HCT116 (cell line): ENCODE results near the gene AKIRIN2. TPM values are rescaled to one million over a fixed set of nuclear protein-coding genes. Genes with fewer than 3 reads are reported as not detected.

ENCODE experiments used
- ATAC-seq: fragments of 200-7000 bp; cut with Tn5 transposase; 2 replicates; pipeline ENCODE4 v1.9.1; 2020; ENCODE audit warnings: mild to moderate bottlenecking, moderate library complexity
- BruUV-seq: library from RNA; stranded (reverse); fragments of 400-500 nt; replicated peaks from 2 replicates; lab custom pipeline; 2021; lab: Mats Ljungman, UMichigan
- CTCF ChIA-PET: fragments of 300-600 bp; sonication (Branson Sonifier 250); formaldehyde crosslinking; loops from one replicate; lab custom pipeline; 2021; ENCODE audit warnings: antibody characterized with exemption; lab: Charles Lee
- POLR2A ChIA-PET: fragments of 300-600, 350-600 bp; sonication (Branson Sonifier 250); formaldehyde crosslinking; loops from one replicate; lab custom pipeline; 2021; ENCODE audit warnings: antibody characterized with exemption; lab: Charles Lee
- RAD21 ChIA-PET, 2 experiments: fragments of 300-600 bp; sonication (Branson Sonifier 250); formaldehyde crosslinking; loops; one replicate each; lab custom pipeline; 2023; ENCODE audit warnings: low total read pairs in 2 of 2; ENCODE audit not compliant: uncharacterized antibody in 2 of 2, unreplicated experiment in 2 of 2, low non-redundant PET in 1 of 2; lab: Charles Lee
- DNase-seq: peaks from one replicate; pipeline ENCODE4 v3.0.0-alpha.2; 2010; ENCODE audit warnings: low read depth, low spot score
- H2AFZ ChIP-seq: fragments of 200-600 bp; shearing (Covaris generic), sonication (generic); 2 replicates; pipeline ENCODE4 v1.6.1; 2017; ENCODE audit warnings: low read depth, mixed run types, mixed read lengths, antibody characterized with exemption, low read length; ENCODE audit not compliant: poor library complexity, severe bottlenecking
- H3K27ac ChIP-seq: 2 replicates; pipeline ENCODE4 v1.5.1; 2012; ENCODE audit warnings: low read depth, low read length
- H3K27me3 ChIP-seq: fragments of 200-600 bp; sonication (generic); 2 replicates; pipeline ENCODE4 v1.6.1; 2016; ENCODE audit warnings: mixed run types, low read length, mixed read lengths; ENCODE audit not compliant: insufficient read depth
- H3K36me3 ChIP-seq, 2 experiments: fragments of 200-500 bp in 1 of 2; fragments of 200-600 bp in 1 of 2; sonication (Bioruptor generic) in 1 of 2; sonication (generic) in 1 of 2; 2 replicates each; pipeline versions ENCODE4 v1.5.1 to v1.6.1; 2014 to 2016; ENCODE audit warnings: low read length in 2 of 2, inconsistent platforms in 1 of 2, mixed read lengths in 1 of 2, mixed run types in 1 of 2; ENCODE audit not compliant: insufficient read depth in 2 of 2, control insufficient read depth in 1 of 2
- H3K4me1 ChIP-seq, 2 experiments: fragments of 200-600 bp in 1 of 2; sonication (generic) in 1 of 2; 2 replicates each; pipeline versions ENCODE4 v1.5.1 to v1.6.1; 2012 to 2017; ENCODE audit warnings: low read length in 2 of 2, inconsistent platforms in 1 of 2, mild to moderate bottlenecking in 1 of 2, mixed read lengths in 1 of 2, mixed run types in 1 of 2, moderate library complexity in 1 of 2; ENCODE audit not compliant: insufficient read depth in 2 of 2, control insufficient read depth in 1 of 2
- H3K4me2 ChIP-seq: fragments of 200-600 bp; sonication (generic); 2 replicates; pipeline ENCODE4 v1.6.1; 2017; ENCODE audit warnings: mixed run types, low read length, mixed read lengths
- H3K4me3 ChIP-seq, 2 experiments: fragments of 200-600 bp in 1 of 2; sonication (generic) in 1 of 2; replicated peaks in 1 of 2; 2 replicates each; pipeline ENCODE4 v1.5.1; 2011 to 2016; ENCODE audit warnings: low read length in 2 of 2, control low read depth in 1 of 2, low read depth in 1 of 2, mild to moderate bottlenecking in 1 of 2, mixed read lengths in 1 of 2, mixed run types in 1 of 2
- H3K79me2 ChIP-seq: fragments of 200-600 bp; sonication (generic); 2 replicates; pipeline ENCODE4 v1.6.1; 2017; ENCODE audit warnings: mild to moderate bottlenecking, mixed run types, low read length, moderate library complexity, mixed read lengths; ENCODE audit not compliant: insufficient read depth
- H3K9ac ChIP-seq: fragments of 200-600 bp; sonication (generic); 2 replicates; pipeline ENCODE4 v1.6.1; 2016; ENCODE audit warnings: low read length, mixed read lengths
- H3K9me2 ChIP-seq: fragments of 200-600 bp; sonication (generic), shearing (Covaris generic); 2 replicates; pipeline ENCODE4 v1.6.1; 2017; ENCODE audit warnings: mixed run types, mild to moderate bottlenecking, moderate library complexity; ENCODE audit not compliant: insufficient read depth
- H3K9me3 ChIP-seq, 2 experiments: fragments of 200-500 bp in 1 of 2; fragments of 200-600 bp in 1 of 2; sonication (Bioruptor generic) in 1 of 2; sonication (generic) in 1 of 2; 2 replicates each; pipeline ENCODE4 v1.6.1; 2014 to 2017; ENCODE audit warnings: low read length in 2 of 2, mixed read lengths in 2 of 2, inconsistent platforms in 1 of 2, low read depth in 1 of 2, mild to moderate bottlenecking in 1 of 2, mixed run types in 1 of 2, moderate library complexity in 1 of 2; ENCODE audit not compliant: control insufficient read depth in 1 of 2, insufficient read depth in 1 of 2
- H4K20me1 ChIP-seq: fragments of 200-600 bp; sonication (generic), shearing (Covaris generic); 2 replicates; pipeline ENCODE4 v1.6.1; 2017; ENCODE audit warnings: mixed run types, mild to moderate bottlenecking, moderate library complexity; ENCODE audit not compliant: insufficient read depth
- CBX3 ChIP-seq: IDR thresholded peaks from 2 replicates; pipeline ENCODE4 v1.6.1; 2012; ENCODE audit warnings: low read depth
- CEBPB ChIP-seq: IDR thresholded peaks from 2 replicates; pipeline ENCODE4 v1.6.1; 2012; ENCODE audit warnings: low read depth
- EGR1 ChIP-seq: IDR thresholded peaks from 2 replicates; pipeline ENCODE4 v1.6.1; 2012; ENCODE audit warnings: low read depth
- ELF1 ChIP-seq: IDR thresholded peaks from 2 replicates; pipeline ENCODE4 v1.6.1; 2012; ENCODE audit warnings: low read depth, borderline replicate concordance
- EZH2 ChIP-seq: fragments of 200-600 bp; sonication (generic); IDR thresholded peaks from 2 replicates; pipeline ENCODE4 v1.6.1; 2017; ENCODE audit warnings: antibody characterized with exemption, mixed run types
- EZH2phosphoT487 ChIP-seq: fragments of 200-600 bp; IDR thresholded peaks from 2 replicates; pipeline ENCODE4 v1.6.1; 2018; ENCODE audit warnings: antibody characterized with exemption, borderline replicate concordance
- FOSL1 ChIP-seq: IDR thresholded peaks from 2 replicates; pipeline ENCODE4 v1.6.1; 2012; ENCODE audit warnings: low read depth
- JUND ChIP-seq: IDR thresholded peaks from 2 replicates; pipeline ENCODE4 v1.6.1; 2012
- POLR2A ChIP-seq: IDR thresholded peaks from 2 replicates; pipeline ENCODE4 v1.7.0; 2011; ENCODE audit warnings: borderline replicate concordance; ENCODE audit not compliant: insufficient read depth, insufficient read length; ENCODE audit errors: extremely low read depth
- POLR2AphosphoS5 ChIP-seq: IDR thresholded peaks from 2 replicates; pipeline ENCODE4 v1.6.1; 2011; ENCODE audit warnings: mild to moderate bottlenecking, low read depth, low read length, moderate library complexity
- RAD21 ChIP-seq: IDR thresholded peaks from 2 replicates; pipeline ENCODE4 v1.6.1; 2012; ENCODE audit warnings: low read depth, mild to moderate bottlenecking
- SP1 ChIP-seq: IDR thresholded peaks from 2 replicates; pipeline ENCODE4 v1.6.1; 2012; ENCODE audit warnings: low read depth
- SRF ChIP-seq: IDR thresholded peaks from 2 replicates; pipeline ENCODE4 v1.6.1; 2012; ENCODE audit warnings: low read depth
- TCF7L2 ChIP-seq: IDR thresholded peaks from 2 replicates; pipeline ENCODE4 v1.7.0; 2011; ENCODE audit warnings: borderline replicate concordance, inconsistent platforms; ENCODE audit not compliant: insufficient read depth, insufficient read length; ENCODE audit errors: extremely low read depth
- YY1 ChIP-seq: IDR thresholded peaks from 2 replicates; pipeline ENCODE4 v1.6.1; 2011; ENCODE audit warnings: low read length, low read depth, moderate library complexity, mild to moderate bottlenecking; ENCODE audit not compliant: insufficient replicate concordance; ENCODE audit errors: extremely low read depth
- ZFX ChIP-seq: fragments of 450-650 bp; IDR thresholded peaks from 2 replicates; pipeline ENCODE4 v1.6.1; 2017
- intact Hi-C: fragments of 100-400 bp; cut with micrococcal nuclease; formaldehyde crosslinking; loops from 2 replicates; pipeline ENCODE4 v1.10.0; 2022
- total RNA-seq: library from RNA; stranded (reverse); gene quantifications from one replicate; pipeline ENCODE4 v1.2.1, GENCODE V29; 2021; ENCODE audit not compliant: unreplicated experiment
- TF ChIP-seq, protein P1 (sequence below): IDR thresholded peaks from 2 replicates; pipeline ENCODE4 v1.6.1; 2012; ENCODE audit warnings: low read depth
- TF ChIP-seq, protein P2 (sequence below), 3 experiments: fragments of 200-600 bp in 1 of 3; sonication (generic) in 1 of 3; IDR thresholded peaks in 2 of 3; conservative IDR thresholded peaks in 1 of 3; 2 replicates each; pipeline ENCODE4 v1.5.1; 2012 to 2017; ENCODE audit warnings: low read depth in 2 of 3, low read length in 2 of 3, antibody characterized with exemption in 1 of 3, borderline replicate concordance in 1 of 3, control low read depth in 1 of 3, mild to moderate bottlenecking in 1 of 3, mixed read lengths in 1 of 3, mixed run types in 1 of 3, moderate library complexity in 1 of 3; ENCODE audit not compliant: insufficient read depth in 1 of 3
- TF ChIP-seq, protein P3 (sequence below): IDR thresholded peaks from 2 replicates; pipeline ENCODE4 v1.6.1; 2012
- TF ChIP-seq, protein P4 (sequence below): IDR thresholded peaks from 2 replicates; pipeline ENCODE4 v1.6.1; 2012

AKIRIN2 gene
- total RNA-seq, 1 experiment from 2014 or later, result 54.8 TPM

DNA sequence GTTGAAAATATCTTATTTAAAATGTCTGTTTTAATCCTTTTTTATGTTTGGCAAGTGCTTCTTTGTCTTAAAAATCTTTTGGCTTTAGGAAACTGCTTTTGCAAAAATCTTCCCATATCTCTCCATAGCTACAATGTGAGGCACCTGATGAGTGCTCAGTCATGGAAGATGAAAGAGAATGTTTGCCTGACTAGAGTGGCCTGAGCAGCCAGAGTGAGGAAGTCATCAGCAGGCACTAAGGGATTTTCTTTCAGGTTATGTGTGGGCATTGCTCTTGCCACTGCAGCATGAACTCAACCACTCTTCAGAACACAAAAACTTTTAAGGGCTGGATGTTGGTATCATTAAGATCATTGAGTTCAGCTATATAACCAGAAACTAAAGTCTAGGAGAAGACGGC is 47.9 kb downstream of the AKIRIN2 start:
- no peak overlapping the region for H2AFZ ChIP-seq
- H3K36me3 ChIP-seq, result peaks cover 3 to 10% of the 10 kb centered on the region in 2 experiments; a peak in 2 of 4 replicates
- no peak overlapping the region for H3K27ac ChIP-seq
- H3K4me2 ChIP-seq, result no peak overlapping the region
- H3K79me2 ChIP-seq, result no peaks in the 10 kb centered on the region
- intact Hi-C loops, result no loop called here
- H3K4me1 ChIP-seq, result no peaks in the 10 kb centered on the region
- no TSS peak for BruUV-seq
- ChIA-PET POLR2A (no interaction called here), CTCF (no interaction called here), RAD21 (no interaction called here)
- no peaks in the 10 kb centered on the region for H3K27me3 ChIP-seq
- no peaks in the 10 kb centered on the region for H3K9me3 ChIP-seq
- no peak for DNase-seq
- no peak for TF ChIP-seq EGR1
- no peak for TF ChIP-seq CBX3
- TF ChIP-seq POLR2A, result no peak
- no peak for TF ChIP-seq RAD21
- no peak for TF ChIP-seq FOSL1
- TF ChIP-seq POLR2AphosphoS5, result no peak
- TF ChIP-seq SP1, result no peak
- TF ChIP-seq, protein P1, sequence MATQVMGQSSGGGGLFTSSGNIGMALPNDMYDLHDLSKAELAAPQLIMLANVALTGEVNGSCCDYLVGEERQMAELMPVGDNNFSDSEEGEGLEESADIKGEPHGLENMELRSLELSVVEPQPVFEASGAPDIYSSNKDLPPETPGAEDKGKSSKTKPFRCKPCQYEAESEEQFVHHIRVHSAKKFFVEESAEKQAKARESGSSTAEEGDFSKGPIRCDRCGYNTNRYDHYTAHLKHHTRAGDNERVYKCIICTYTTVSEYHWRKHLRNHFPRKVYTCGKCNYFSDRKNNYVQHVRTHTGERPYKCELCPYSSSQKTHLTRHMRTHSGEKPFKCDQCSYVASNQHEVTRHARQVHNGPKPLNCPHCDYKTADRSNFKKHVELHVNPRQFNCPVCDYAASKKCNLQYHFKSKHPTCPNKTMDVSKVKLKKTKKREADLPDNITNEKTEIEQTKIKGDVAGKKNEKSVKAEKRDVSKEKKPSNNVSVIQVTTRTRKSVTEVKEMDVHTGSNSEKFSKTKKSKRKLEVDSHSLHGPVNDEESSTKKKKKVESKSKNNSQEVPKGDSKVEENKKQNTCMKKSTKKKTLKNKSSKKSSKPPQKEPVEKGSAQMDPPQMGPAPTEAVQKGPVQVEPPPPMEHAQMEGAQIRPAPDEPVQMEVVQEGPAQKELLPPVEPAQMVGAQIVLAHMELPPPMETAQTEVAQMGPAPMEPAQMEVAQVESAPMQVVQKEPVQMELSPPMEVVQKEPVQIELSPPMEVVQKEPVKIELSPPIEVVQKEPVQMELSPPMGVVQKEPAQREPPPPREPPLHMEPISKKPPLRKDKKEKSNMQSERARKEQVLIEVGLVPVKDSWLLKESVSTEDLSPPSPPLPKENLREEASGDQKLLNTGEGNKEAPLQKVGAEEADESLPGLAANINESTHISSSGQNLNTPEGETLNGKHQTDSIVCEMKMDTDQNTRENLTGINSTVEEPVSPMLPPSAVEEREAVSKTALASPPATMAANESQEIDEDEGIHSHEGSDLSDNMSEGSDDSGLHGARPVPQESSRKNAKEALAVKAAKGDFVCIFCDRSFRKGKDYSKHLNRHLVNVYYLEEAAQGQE, result no peak
- no peak for TF ChIP-seq ELF1
- TF ChIP-seq SRF, result no peak
- no peak for TF ChIP-seq EZH2phosphoT487
- TF ChIP-seq, protein P2, sequence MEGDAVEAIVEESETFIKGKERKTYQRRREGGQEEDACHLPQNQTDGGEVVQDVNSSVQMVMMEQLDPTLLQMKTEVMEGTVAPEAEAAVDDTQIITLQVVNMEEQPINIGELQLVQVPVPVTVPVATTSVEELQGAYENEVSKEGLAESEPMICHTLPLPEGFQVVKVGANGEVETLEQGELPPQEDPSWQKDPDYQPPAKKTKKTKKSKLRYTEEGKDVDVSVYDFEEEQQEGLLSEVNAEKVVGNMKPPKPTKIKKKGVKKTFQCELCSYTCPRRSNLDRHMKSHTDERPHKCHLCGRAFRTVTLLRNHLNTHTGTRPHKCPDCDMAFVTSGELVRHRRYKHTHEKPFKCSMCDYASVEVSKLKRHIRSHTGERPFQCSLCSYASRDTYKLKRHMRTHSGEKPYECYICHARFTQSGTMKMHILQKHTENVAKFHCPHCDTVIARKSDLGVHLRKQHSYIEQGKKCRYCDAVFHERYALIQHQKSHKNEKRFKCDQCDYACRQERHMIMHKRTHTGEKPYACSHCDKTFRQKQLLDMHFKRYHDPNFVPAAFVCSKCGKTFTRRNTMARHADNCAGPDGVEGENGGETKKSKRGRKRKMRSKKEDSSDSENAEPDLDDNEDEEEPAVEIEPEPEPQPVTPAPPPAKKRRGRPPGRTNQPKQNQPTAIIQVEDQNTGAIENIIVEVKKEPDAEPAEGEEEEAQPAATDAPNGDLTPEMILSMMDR (IDR thresholded peaks at IDR 0.05 in 2 of 3, conservative IDR thresholded peaks at IDR 0.05 in 1 of 3; ENCODE audit: borderline replicate concordance in 1 of 3, insufficient read depth in 1 of 3, low read depth in 2 of 3, low read length in 2 of 3), result no peak
- TF ChIP-seq TCF7L2, result no peak
- TF ChIP-seq EZH2, result no peak
- TF ChIP-seq, protein P3, sequence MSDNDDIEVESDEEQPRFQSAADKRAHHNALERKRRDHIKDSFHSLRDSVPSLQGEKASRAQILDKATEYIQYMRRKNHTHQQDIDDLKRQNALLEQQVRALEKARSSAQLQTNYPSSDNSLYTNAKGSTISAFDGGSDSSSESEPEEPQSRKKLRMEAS, result no peak
- no peak for TF ChIP-seq CEBPB
- TF ChIP-seq JUND, result no peak
- TF ChIP-seq ZFX, result no peak
- TF ChIP-seq, protein P4, sequence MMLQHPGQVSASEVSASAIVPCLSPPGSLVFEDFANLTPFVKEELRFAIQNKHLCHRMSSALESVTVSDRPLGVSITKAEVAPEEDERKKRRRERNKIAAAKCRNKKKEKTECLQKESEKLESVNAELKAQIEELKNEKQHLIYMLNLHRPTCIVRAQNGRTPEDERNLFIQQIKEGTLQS, result no peak
- TF ChIP-seq YY1, result no peak
- TF ChIP-seq, all 23 proteins: peak for 0
- H3K9me2 ChIP-seq, result no peaks in the 10 kb centered on the region
- H3K4me3 ChIP-seq, result no peak overlapping the region
- no peak overlapping the region for H3K9ac ChIP-seq
- no peak for ATAC-seq
- no peaks in the 10 kb centered on the region; the same call in 1 of the 2 replicates for H4K20me1 ChIP-seq
